Astrocyte (in vitro differentiated cells and primary cell): ENCODE measurements around the gene WDR19. TPM values are rescaled to one million over a fixed set of nuclear protein-coding genes. Genes with fewer than 3 reads are reported as not detected.

Source experiments
- DNase-seq: peaks from one replicate; pipeline ENCODE4 v3.0.0-alpha.2; 2010; ENCODE audit warnings: low read depth
- FAIRE-seq: peaks from 2 replicates; lab custom pipeline; 2011; peaks lifted over from hg19 to GRCh38; lab: Jason Lieb, UNC
- H2AFZ ChIP-seq: 2 replicates; pipeline ENCODE4 v1.6.0; 2012; ENCODE audit warnings: low read depth, low read length, inconsistent platforms
- H3K27ac ChIP-seq: 2 replicates; pipeline ENCODE4 v1.5.1; 2011; ENCODE audit warnings: low read depth, low read length, inconsistent platforms
- H3K27me3 ChIP-seq: 2 replicates; pipeline ENCODE4 v1.6.0; 2011; ENCODE audit warnings: low read length, inconsistent platforms; ENCODE audit not compliant: insufficient read depth
- H3K36me3 ChIP-seq: 2 replicates; pipeline ENCODE4 v1.5.1; 2011; ENCODE audit warnings: low read length, inconsistent platforms; ENCODE audit not compliant: insufficient read depth
- H3K4me1 ChIP-seq: 2 replicates; pipeline ENCODE4 v1.5.1; 2011; ENCODE audit warnings: low read length, inconsistent platforms; ENCODE audit not compliant: insufficient read depth
- H3K4me2 ChIP-seq: 2 replicates; pipeline ENCODE4 v1.6.0; 2012; ENCODE audit warnings: low read length, inconsistent platforms
- H3K4me3 ChIP-seq: 2 replicates; pipeline ENCODE4 v1.5.1; 2011; ENCODE audit warnings: low read depth, mild to moderate bottlenecking, low read length, inconsistent platforms; ENCODE audit not compliant: insufficient read depth
- H3K79me2 ChIP-seq: 2 replicates; pipeline ENCODE4 v1.6.0; 2012; ENCODE audit warnings: mild to moderate bottlenecking, low read length, inconsistent platforms; ENCODE audit not compliant: insufficient read depth
- H3K9ac ChIP-seq: 2 replicates; pipeline ENCODE4 v1.6.0; 2012; ENCODE audit warnings: mild to moderate bottlenecking, low read length, inconsistent platforms
- H3K9me3 ChIP-seq: 2 replicates; pipeline ENCODE4 v1.5.1; 2012; ENCODE audit warnings: low read depth, mild to moderate bottlenecking, low read length, inconsistent platforms; ENCODE audit not compliant: insufficient read depth
- H4K20me1 ChIP-seq: 2 replicates; pipeline ENCODE4 v1.6.0; 2012; ENCODE audit warnings: low read length, inconsistent platforms; ENCODE audit not compliant: insufficient read depth
- H3K27ac Mint-ChIP-seq: one replicate; pipeline ENCODE4 v1.8.0; 2021; ENCODE audit warnings: mild to moderate bottlenecking, mixed read lengths; ENCODE audit not compliant: unreplicated experiment
- H3K27me3 Mint-ChIP-seq: one replicate; pipeline ENCODE4 v1.8.0; 2021; ENCODE audit warnings: low read depth, mixed read lengths; ENCODE audit not compliant: unreplicated experiment
- H3K36me3 Mint-ChIP-seq: one replicate; pipeline ENCODE4 v1.8.0; 2021; ENCODE audit warnings: low read depth, mixed read lengths; ENCODE audit not compliant: unreplicated experiment
- H3K4me1 Mint-ChIP-seq: one replicate; pipeline ENCODE4 v1.8.0; 2021; ENCODE audit warnings: low read depth, mixed read lengths; ENCODE audit not compliant: unreplicated experiment
- H3K4me3 Mint-ChIP-seq: one replicate; pipeline ENCODE4 v1.8.0; 2021; ENCODE audit warnings: mild to moderate bottlenecking, moderate library complexity, mixed read lengths; ENCODE audit not compliant: unreplicated experiment
- H3K9me3 Mint-ChIP-seq: one replicate; pipeline ENCODE4 v1.8.0; 2021; ENCODE audit warnings: mild to moderate bottlenecking, mixed read lengths; ENCODE audit not compliant: unreplicated experiment
- EZH2 ChIP-seq: IDR thresholded peaks from 2 replicates; pipeline ENCODE4 v1.6.1; 2012; ENCODE audit warnings: mild to moderate bottlenecking, low read length, inconsistent platforms; ENCODE audit not compliant: insufficient read depth
- total RNA-seq: library from RNA; stranded (reverse); gene quantifications from 2 replicates; pipeline ENCODE4 v1.2.1, GENCODE V29; 2021
- TF ChIP-seq, protein P1 (sequence below): IDR thresholded peaks from 2 replicates; pipeline ENCODE4 v1.5.1; 2011; ENCODE audit warnings: low read depth, mild to moderate bottlenecking, inconsistent platforms, low read length, moderate library complexity; ENCODE audit not compliant: insufficient read depth

Gene WDR19
- total RNA-seq, 1 donor from 2014 or later: 18.0 TPM

DNA sequence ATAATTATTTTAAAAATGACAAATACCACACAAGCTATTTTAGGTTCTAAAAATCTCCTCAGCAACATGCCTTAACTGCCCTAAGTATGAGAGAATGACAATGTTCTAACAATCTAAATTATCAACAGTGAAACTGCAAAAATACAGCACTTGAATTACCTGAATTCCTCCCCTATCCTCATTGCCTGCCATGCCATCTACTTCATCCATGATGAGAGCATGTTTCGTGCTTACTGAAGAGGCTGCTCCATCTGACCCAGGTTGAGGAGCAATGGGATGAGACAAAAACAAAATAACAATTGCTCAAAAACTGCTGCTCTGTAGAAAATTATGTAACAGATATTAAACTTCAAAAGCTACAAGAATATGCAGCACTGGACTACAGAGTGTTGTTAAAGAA, 120.6 kb downstream of the WDR19 start:
- no peak for DNase-seq
- Histone ChIP-seq H3K4me1 (peaks cover 5% of the 10 kb centered on the region), H3K27me3 (no peaks in the 10 kb centered on the region), H3K27ac (no peak overlapping the region), H3K9ac (no peak overlapping the region), H2AFZ (no peak overlapping the region), H3K9me3 (no peaks in the 10 kb centered on the region), H3K79me2 (no peaks in the 10 kb centered on the region), H3K4me3 (no peak overlapping the region), H3K4me2 (no peak overlapping the region), H4K20me1 (no peaks in the 10 kb centered on the region), H3K36me3 (peaks cover 28% of the 10 kb centered on the region)
- Mint-ChIP-seq H3K36me3 (peaks cover 21% of the 10 kb centered on the region), H3K4me1 (peaks cover 8% of the 10 kb centered on the region), H3K4me3 (no peak overlapping the region), H3K27ac (no peak overlapping the region), H3K9me3 (no peaks in the 10 kb centered on the region), H3K27me3 (no peaks in the 10 kb centered on the region)
- FAIRE-seq: no peak
- TF ChIP-seq EZH2: no peak
- TF ChIP-seq, protein P1, sequence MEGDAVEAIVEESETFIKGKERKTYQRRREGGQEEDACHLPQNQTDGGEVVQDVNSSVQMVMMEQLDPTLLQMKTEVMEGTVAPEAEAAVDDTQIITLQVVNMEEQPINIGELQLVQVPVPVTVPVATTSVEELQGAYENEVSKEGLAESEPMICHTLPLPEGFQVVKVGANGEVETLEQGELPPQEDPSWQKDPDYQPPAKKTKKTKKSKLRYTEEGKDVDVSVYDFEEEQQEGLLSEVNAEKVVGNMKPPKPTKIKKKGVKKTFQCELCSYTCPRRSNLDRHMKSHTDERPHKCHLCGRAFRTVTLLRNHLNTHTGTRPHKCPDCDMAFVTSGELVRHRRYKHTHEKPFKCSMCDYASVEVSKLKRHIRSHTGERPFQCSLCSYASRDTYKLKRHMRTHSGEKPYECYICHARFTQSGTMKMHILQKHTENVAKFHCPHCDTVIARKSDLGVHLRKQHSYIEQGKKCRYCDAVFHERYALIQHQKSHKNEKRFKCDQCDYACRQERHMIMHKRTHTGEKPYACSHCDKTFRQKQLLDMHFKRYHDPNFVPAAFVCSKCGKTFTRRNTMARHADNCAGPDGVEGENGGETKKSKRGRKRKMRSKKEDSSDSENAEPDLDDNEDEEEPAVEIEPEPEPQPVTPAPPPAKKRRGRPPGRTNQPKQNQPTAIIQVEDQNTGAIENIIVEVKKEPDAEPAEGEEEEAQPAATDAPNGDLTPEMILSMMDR: no peak

DNA sequence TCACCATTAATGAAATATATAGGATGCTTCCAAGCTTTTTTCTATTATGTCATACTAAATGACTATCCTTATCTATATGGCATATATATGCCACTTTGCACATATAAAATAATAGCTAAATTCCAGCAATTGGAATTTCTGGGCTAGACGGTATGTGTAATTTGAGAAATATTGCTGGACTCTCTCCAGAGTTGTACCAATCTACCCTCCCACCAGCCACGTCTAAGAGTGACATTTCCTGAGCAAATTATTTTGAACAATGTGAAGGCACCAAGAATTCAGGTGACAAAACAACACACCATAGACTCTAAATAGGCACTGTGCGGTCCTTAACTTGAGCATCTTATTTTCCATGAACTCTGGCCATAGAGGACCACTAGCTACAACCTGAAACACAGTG, 121.5 kb downstream of the WDR19 start:
- Histone ChIP-seq H3K4me1 (peaks cover 5% of the 10 kb centered on the region), H3K79me2 (no peaks in the 10 kb centered on the region), H3K27me3 (no peaks in the 10 kb centered on the region), H4K20me1 (no peaks in the 10 kb centered on the region), H2AFZ (no peak overlapping the region), H3K36me3 (peaks cover 32% of the 10 kb centered on the region), H3K4me2 (no peak overlapping the region), H3K9me3 (no peaks in the 10 kb centered on the region), H3K9ac (no peak overlapping the region), H3K27ac (no peak overlapping the region), H3K4me3 (no peak overlapping the region)
- no peak overlapping the region for H3K4me3 Mint-ChIP-seq
- no peaks in the 10 kb centered on the region for H3K27me3 Mint-ChIP-seq
- H3K36me3 Mint-ChIP-seq: peaks cover 20% of the 10 kb centered on the region
- DNase-seq (no peak), FAIRE-seq (no peak)
- H3K9me3 Mint-ChIP-seq: no peaks in the 10 kb centered on the region
- peaks cover 12% of the 10 kb centered on the region for H3K4me1 Mint-ChIP-seq
- TF ChIP-seq EZH2: no peak
- TF ChIP-seq, protein P1: no peak
- H3K27ac Mint-ChIP-seq: no peak overlapping the region

DNA sequence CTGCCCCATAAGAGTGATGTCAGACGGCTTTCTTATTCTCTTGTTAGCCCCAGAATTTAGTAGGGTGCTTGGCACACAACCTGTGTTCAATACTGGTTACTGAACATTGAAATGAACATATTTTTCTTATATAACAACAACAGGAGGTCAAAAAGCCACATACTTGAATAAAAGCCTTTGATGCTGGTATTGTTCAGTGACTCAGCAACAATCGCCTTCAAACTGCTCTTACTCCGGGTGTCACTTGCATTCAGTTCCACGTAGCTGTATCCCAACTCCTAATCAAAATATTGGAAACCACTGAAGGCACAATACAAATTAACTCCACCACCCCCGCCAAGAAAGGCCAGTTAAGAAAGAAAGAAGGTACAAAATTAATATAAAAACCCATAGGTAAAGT, 122.3 kb downstream of the WDR19 start:
- H3K27me3 Mint-ChIP-seq: no peaks in the 10 kb centered on the region

More for the DNA sequence above, 122.3 kb downstream of the WDR19 start:
- H2AFZ ChIP-seq: no peak overlapping the region
- no peak overlapping the region for H3K9ac ChIP-seq
- H3K4me2 ChIP-seq: peak overlapping the region; percentile 11
- FAIRE-seq (no peak), DNase-seq (peak; percentile 54)
- H3K4me3 ChIP-seq: no peak overlapping the region
- Mint-ChIP-seq H3K36me3 (peaks cover 19% of the 10 kb centered on the region), H3K9me3 (no peaks in the 10 kb centered on the region), H3K4me1 (peaks cover 12% of the 10 kb centered on the region), H3K27ac (peak overlapping the region; percentile 12), H3K4me3 (no peak overlapping the region)
- H3K27me3 ChIP-seq: no peaks in the 10 kb centered on the region
- H3K4me1 ChIP-seq: peaks cover 5% of the 10 kb centered on the region
- H3K36me3 ChIP-seq: peaks cover 33% of the 10 kb centered on the region
- H4K20me1 ChIP-seq: no peaks in the 10 kb centered on the region
- H3K79me2 ChIP-seq: no peaks in the 10 kb centered on the region
- H3K9me3 ChIP-seq: no peaks in the 10 kb centered on the region
- TF ChIP-seq, protein P1: no peak
- TF ChIP-seq EZH2: no peak
- no peak overlapping the region for H3K27ac ChIP-seq
